Effector memory CD8-positive, alpha-beta T cell (primary cell): ENCODE results near the gene MARK3.
"Not testable (repeated sequence)": the region's sequence is repeated elsewhere in the genome, so short reads cannot be mapped to it uniquely, and the experiment has no call there.

Source experiments
- ATAC-seq: fragments of 150-1000 bp; cut with Tn5 transposase; replicated peaks from 2 replicates; pipeline ENCODE4 v1.10.0; 2021; ENCODE audit warnings: mild to moderate bottlenecking, moderate library complexity
- DNase-seq, 3 experiments: peaks; one replicate each; pipeline ENCODE4 v3.0.0; 2021
- H3K27ac Mint-ChIP-seq, 2 donors: one replicate each; pipeline ENCODE4 v1.8.0; 2022; ENCODE audit warnings: mild to moderate bottlenecking in 2 of 2, mixed read lengths in 2 of 2, moderate library complexity in 2 of 2
- H3K27me3 Mint-ChIP-seq, 2 donors: one replicate each; pipeline ENCODE4 v1.8.0; 2022; ENCODE audit warnings: mixed read lengths in 2 of 2
- H3K36me3 Mint-ChIP-seq: one replicate; pipeline ENCODE4 v1.8.0; 2022; ENCODE audit warnings: mild to moderate bottlenecking, moderate library complexity, mixed read lengths; ENCODE audit not compliant: insufficient read depth
- H3K4me1 Mint-ChIP-seq, 2 donors: one replicate each; pipeline ENCODE4 v1.8.0; 2022; ENCODE audit warnings: low read depth in 2 of 2, mixed read lengths in 2 of 2
- H3K4me3 Mint-ChIP-seq, 2 donors: one replicate each; pipeline ENCODE4 v1.8.0; 2022; ENCODE audit warnings: mild to moderate bottlenecking in 2 of 2, mixed read lengths in 2 of 2, moderate library complexity in 2 of 2
- H3K9me3 Mint-ChIP-seq, 2 donors: one replicate each; pipeline ENCODE4 v1.8.0; 2022; ENCODE audit warnings: mixed read lengths in 2 of 2

MARK3 gene

GRCh38 chr14:103522649-103523574 lies 137.7 kb downstream of the MARK3 start, which contains the start of gene CKB:
Gene CKB, minus strand, starts transcription at chr14:103522830. Its CDS starts 337 bp downstream, at chr14:103522493.
- no peaks in the 10 kb centered on the region for H3K27me3 Mint-ChIP-seq
- DNase-seq (no peak), ATAC-seq (no peak)
- peaks cover 0 to 21% of the 10 kb centered on the region in 2 donors for H3K4me1 Mint-ChIP-seq
- H3K36me3 Mint-ChIP-seq, result no peaks in the 10 kb centered on the region
- no peak within 1 kb of the TSS for H3K27ac Mint-ChIP-seq
- H3K4me3 Mint-ChIP-seq, result peak within 1 kb of the TSS; percentile 44 to 65
- H3K9me3 Mint-ChIP-seq, result no peaks in the 10 kb centered on the region

GRCh38 chr14:103523575-103523954 lies 138.3 kb downstream of the MARK3 start:
- ATAC-seq, result no peak
- H3K36me3 Mint-ChIP-seq, result peaks cover 6% of the 10 kb centered on the region
- H3K27ac Mint-ChIP-seq, result no peak overlapping the region
- DNase-seq, result no peak
- no peaks in the 10 kb centered on the region for H3K9me3 Mint-ChIP-seq
- no peaks in the 10 kb centered on the region for H3K27me3 Mint-ChIP-seq
- peak overlapping the region; percentile 44 to 65 for H3K4me3 Mint-ChIP-seq
- peaks cover 0 to 25% of the 10 kb centered on the region in 2 donors for H3K4me1 Mint-ChIP-seq

GRCh38 chr14:103524002-103524935 lies 139.1 kb downstream of the MARK3 start:
- ATAC-seq (no peak), DNase-seq (no peak)
- Mint-ChIP-seq H3K27ac (no peak overlapping the region), H3K4me1 (peaks cover 0 to 19% of the 10 kb centered on the region in 2 donors), H3K9me3 (no peaks in the 10 kb centered on the region), H3K36me3 (peaks cover 12% of the 10 kb centered on the region), H3K4me3 (no peak overlapping the region), H3K27me3 (no peaks in the 10 kb centered on the region)

GRCh38 chr14:103525430-103526246 lies 140.4 kb downstream of the MARK3 start:
- not testable (repeated sequence) for H3K4me3 Mint-ChIP-seq, DNase-seq, H3K9me3 Mint-ChIP-seq, H3K27me3 Mint-ChIP-seq, H3K27ac Mint-ChIP-seq, ATAC-seq
- Mint-ChIP-seq H3K4me1 (peaks cover 4 to 27% of the 10 kb centered on the region in 2 donors), H3K36me3 (peaks cover 24% of the 10 kb centered on the region)

- no peaks in the 10 kb centered on the region for H3K27me3 Mint-ChIP-seq
- no peak overlapping the region for H3K27ac Mint-ChIP-seq
- H3K9me3 Mint-ChIP-seq, result no peaks in the 10 kb centered on the region
- no peak overlapping the region for H3K4me3 Mint-ChIP-seq
- H3K4me1 Mint-ChIP-seq, result peaks cover 10 to 31% of the 10 kb centered on the region in 2 donors
- ATAC-seq (no peak), DNase-seq (no peak)
- H3K36me3 Mint-ChIP-seq, result peaks cover 24% of the 10 kb centered on the region
These were observed 141.2 kb downstream of the MARK3 start for GRCh38 chr14:103526247-103526913.

- H3K27me3 Mint-ChIP-seq, result no peaks in the 10 kb centered on the region
- peak overlapping the region; percentile 91 to 94 for H3K4me3 Mint-ChIP-seq
- H3K36me3 Mint-ChIP-seq, result peaks cover 24% of the 10 kb centered on the region
These were observed 141.7 kb downstream of the MARK3 start for GRCh38 chr14:103526914-103527248.

GRCh38 chr14:103527408-103528145 lies 142.4 kb downstream of the MARK3 start:
- peak overlapping the region; percentile 66 to 96 for H3K27ac Mint-ChIP-seq
- no peak for ATAC-seq

More at GRCh38 chr14:103526914-103527248, 141.7 kb downstream of the MARK3 start:
- Mint-ChIP-seq H3K4me1 (peaks cover 13 to 34% of the 10 kb centered on the region in 2 donors), H3K9me3 (no peaks in the 10 kb centered on the region), H3K27ac (peak overlapping the region; percentile 66 to 96)
- no peak for ATAC-seq
- no peak for DNase-seq

GRCh38 chr14:103528146-103528586 lies 143.0 kb downstream of the MARK3 start:
- Mint-ChIP-seq H3K9me3 (no peaks in the 10 kb centered on the region), H3K36me3 (peaks cover 29% of the 10 kb centered on the region), H3K27me3 (no peaks in the 10 kb centered on the region), H3K4me1 (peaks cover 13 to 34% of the 10 kb centered on the region in 2 donors), H3K4me3 (peak overlapping the region; percentile 91 to 94), H3K27ac (peak overlapping the region; percentile 93 to 96)
- ATAC-seq, result no peak
- DNase-seq, result no peak

More at GRCh38 chr14:103527408-103528145, 142.4 kb downstream of the MARK3 start:
- Mint-ChIP-seq H3K9me3 (no peaks in the 10 kb centered on the region), H3K4me3 (peak overlapping the region; percentile 91 to 94), H3K36me3 (peaks cover 24% of the 10 kb centered on the region), H3K4me1 (peaks cover 13 to 34% of the 10 kb centered on the region in 2 donors), H3K27me3 (no peaks in the 10 kb centered on the region)
- no peak for DNase-seq

- Mint-ChIP-seq H3K9me3 (no peaks in the 10 kb centered on the region), H3K4me1 (peaks cover 13 to 34% of the 10 kb centered on the region in 2 donors), H3K36me3 (peaks cover 29% of the 10 kb centered on the region), H3K27me3 (no peaks in the 10 kb centered on the region), H3K4me3 (peak within 1 kb of the TSS; percentile 91 to 94), H3K27ac (peak within 1 kb of the TSS; percentile 93 to 96)
- peak; percentile 95 for ATAC-seq
- peak; percentile 62 to 67 (median 63) for DNase-seq
These were observed 143.6 kb downstream of the MARK3 start, which contains the start of gene TRMT61A for GRCh38 chr14:103528587-103529382. Gene TRMT61A, plus strand, starts transcription at chr14:103529196. Its CDS starts 783 bp downstream, at chr14:103529979.

- Mint-ChIP-seq H3K36me3 (peaks cover 29% of the 10 kb centered on the region), H3K4me1 (peaks cover 13 to 34% of the 10 kb centered on the region in 2 donors), H3K27ac (peak overlapping the region; percentile 93 to 96), H3K27me3 (no peaks in the 10 kb centered on the region), H3K9me3 (no peaks in the 10 kb centered on the region), H3K4me3 (peak overlapping the region; percentile 91 to 94)
- peak in 1 of 3 experiments; percentile 19 for DNase-seq
- no peak for ATAC-seq
These were observed 144.5 kb downstream of the MARK3 start for GRCh38 chr14:103529383-103530365.
